Activated T-helper 9 cell treated with anti-CD3 and anti-CD28 coated beads, Interleukin-2, amount 50 U/mL, for 16 hours (primary cell): ENCODE results near the gene SIK2.

ENCODE experiments used
- DNase-seq: peaks from one replicate; pipeline ENCODE4 v3.0.0-alpha.2; 2020; ENCODE audit warnings: low read depth

Gene SIK2

DNA sequence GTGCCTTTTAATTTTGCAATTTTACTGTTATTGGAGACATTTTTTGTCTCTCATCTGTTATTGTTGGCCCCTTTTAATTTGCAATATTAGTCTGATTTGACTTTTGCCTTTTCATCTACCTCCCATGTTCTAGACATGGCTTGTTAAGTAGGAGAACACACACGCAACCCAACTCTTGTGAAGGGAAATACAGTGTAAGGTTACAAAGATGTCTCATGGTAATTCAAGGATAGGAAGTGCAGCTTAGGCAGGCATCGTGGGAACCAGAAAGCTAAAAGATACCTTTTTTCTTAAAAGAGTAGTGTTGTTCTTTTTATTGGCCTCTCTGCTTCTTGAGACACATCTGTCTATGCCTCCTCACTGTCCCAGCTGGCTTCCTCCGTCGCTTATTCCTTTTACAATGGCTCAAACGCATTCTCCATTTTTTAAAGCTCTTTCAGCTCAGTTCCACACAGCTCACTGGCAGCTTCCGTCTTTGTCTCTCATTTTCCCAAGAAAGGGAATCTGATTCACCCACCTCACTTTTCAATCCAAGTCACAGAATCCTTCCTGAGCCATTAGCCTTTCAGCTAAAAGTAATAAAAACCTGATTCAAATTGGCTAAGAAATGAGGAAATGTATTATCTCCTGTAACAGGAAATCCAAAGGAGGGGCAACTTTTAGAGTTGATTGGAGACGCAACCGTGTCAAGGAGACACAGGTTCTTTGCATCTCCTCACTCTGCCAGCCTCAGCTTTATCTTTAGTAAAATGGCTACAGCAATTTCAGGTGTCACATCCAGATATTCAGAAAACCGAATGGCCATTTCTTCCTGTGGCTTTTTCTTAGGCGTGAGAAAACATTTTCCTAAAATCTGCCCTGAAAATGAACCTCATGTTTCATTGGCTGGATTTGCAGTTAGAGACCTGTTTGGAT lies 57.2 kb downstream of the SIK2 start:
- no peak for DNase-seq

- no peak for DNase-seq
These were observed 58.6 kb downstream of the SIK2 start for GRCh38 chr11:111660822-111661221.

GRCh38 chr11:111663820-111664219 lies 61.6 kb downstream of the SIK2 start:
- no peak for DNase-seq

GRCh38 chr11:111665777-111666176 lies 63.5 kb downstream of the SIK2 start:
- DNase-seq, result no peak

DNA sequence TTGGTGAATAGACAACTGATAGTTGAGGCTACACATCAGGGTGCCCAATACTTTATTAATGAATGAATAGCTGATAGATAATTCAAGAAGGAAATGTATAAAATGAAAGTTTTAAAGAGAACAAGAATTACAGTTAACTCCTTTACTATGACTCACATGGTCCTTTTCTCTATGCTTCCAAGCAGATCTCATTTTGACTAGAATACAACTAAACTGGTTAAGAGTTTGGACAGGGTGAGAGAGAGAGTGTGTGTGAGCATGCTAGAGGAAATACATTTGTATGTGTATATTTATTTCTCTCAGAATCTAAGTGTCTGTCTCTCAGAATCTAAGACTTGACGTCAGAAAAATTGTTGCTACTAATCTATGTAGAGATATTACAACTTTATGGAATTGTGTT lies 66.7 kb downstream of the SIK2 start:
- no peak for DNase-seq

DNA sequence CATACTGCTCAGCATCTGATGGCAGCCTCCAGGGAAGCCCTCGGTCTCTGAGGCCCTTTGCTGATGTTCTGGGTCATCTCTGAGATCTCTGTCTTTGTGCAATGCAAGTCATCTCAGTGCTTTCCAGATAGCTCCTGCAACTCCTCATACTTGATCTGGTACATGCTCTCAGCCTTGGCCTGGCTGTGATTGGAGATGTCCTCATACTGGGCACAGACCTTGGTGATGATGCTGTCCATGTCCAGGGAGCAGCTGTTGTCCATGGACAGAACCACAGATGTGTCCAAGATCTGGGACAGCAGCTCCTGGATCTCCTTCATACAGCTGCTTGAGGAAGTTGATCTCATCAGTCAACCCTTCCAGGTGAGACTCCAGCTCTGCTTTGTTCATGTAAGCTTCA lies 69.1 kb downstream of the SIK2 start:
- no peak for DNase-seq

DNA sequence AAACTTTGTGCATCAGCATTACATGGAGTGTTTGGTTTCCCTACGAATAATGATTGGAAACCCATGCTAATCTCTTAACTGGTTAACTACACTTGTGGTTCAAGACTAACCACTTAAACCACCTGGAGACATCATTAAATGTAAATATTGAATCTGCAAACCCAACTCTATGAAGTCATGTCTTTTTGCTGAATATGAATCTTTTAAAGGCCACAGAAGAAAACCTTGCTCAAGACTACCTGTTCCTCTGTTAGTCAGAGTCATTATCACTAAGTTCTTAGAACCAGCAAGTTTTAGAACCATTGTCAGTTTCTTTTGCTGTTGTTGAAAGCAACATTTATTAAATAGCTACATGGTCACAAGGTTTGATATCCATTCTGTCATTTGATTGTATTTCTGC lies 70.7 kb downstream of the SIK2 start:
- DNase-seq, result no peak

DNA sequence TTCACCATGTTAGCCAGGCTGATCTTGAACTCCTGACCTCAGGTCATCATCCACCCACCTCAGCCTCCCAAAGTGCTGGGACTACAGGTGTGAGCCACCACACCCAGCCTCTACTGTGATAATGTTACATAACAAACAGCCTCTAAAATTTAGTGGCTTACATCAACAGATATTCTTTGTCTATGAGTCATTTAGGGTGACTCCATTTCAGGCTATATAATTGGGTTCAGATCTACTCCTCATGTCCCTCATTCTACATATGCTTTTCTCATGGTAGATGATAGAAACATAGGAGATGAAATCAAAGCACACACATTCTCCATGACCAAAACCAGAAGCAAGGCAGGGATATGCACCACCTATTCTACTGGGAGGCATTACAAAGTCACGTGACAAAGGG lies 72.7 kb downstream of the SIK2 start:
- DNase-seq, result no peak

DNA sequence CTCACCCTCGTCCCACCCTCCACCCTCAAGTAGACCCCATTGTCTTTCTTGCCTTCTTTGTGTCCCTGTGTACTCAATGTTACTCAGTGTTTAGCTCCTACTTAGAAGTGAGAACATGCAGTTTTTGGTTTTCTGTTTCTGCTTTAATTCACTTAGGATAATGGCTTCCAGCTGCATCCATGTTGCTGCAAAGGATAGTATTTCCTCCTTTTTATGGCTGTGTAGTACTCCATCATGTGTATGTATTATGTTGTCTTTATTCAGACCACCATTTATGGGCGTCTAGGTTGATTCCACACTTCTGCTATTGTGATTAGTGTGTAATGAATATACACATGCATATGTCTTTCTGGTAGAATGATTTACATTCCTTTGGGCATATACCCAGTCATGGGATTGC lies 73.6 kb downstream of the SIK2 start:
- no peak for DNase-seq

DNA sequence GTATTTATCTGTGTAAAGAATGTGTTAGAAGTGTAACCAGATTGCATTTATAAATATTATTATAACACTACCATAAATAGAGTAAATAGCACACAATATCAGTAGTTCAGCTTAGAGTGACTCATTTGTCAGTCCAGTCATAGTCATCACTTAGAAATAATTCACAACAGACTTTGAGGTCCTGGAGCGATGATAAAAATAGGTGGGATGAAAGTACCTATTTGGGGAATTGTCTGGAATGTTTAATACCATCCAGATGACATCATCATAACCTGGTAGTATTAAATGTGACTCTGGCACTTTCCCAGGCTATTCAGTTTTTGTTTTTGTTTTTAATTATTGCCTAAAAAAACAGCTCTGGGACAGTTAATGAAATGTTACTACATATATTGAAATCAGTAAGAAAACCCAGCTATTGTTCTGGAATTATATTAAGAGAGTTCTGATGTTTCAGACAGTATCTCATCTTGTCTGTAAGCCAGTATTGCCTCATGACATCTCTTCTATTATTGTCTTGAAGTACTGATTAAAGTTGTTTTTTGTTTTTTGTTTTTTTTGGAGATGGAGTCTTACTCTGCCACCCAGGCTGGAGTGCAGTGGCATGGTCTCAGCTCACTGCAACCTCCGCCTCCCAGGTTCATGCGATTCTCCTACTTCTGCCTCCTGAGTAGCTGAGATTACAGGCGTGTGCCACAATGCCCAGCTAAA lies 74.8 kb downstream of the SIK2 start:
- no peak for DNase-seq

GRCh38 chr11:111680486-111681175 lies 78.4 kb downstream of the SIK2 start:
- DNase-seq, result no peak

DNA sequence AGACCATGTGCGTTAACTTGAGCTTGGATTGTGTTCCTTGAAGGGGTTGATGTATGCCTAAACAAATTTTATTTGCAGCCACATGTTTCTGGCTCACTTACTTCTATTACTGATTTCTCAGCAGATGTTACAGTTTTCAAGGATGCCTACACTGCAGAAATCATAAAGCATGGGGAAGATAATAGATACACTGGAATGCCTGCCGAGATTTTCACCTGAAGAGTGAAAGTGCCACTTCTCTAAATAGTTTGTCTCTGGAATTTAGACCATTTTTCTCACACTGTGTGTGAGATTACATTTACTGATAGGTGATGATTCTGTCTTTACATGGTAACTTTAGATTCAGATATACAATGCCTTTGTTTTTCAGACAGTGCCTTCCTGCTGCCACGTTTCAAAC lies 81.6 kb downstream of the SIK2 start:
- DNase-seq, result no peak

DNA sequence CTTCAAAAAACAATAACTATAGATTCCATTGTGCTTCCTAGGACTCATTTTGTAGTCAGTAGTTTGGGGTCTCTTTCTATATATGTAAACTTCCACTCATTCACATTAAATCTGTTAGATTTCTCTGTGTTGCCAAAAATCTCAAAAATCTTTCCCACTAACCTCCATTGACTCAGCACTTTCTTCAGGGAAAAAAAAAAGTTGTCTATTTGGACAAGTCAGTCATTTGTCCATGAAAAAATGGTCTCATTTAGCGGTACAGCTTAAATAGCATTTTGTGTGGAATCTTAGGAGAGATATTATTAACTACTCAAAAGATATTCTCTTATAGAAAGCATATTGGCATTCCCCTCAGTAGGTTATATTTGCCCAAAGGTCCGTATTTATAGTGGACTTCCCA lies 82.0 kb downstream of the SIK2 start:
- no peak for DNase-seq

GRCh38 chr11:111688013-111688412 lies 85.8 kb downstream of the SIK2 start:
- no peak for DNase-seq

GRCh38 chr11:111691176-111691575 lies 88.9 kb downstream of the SIK2 start:
- no peak for DNase-seq

GRCh38 chr11:111691741-111692140 lies 89.5 kb downstream of the SIK2 start:
- no peak for DNase-seq

DNA sequence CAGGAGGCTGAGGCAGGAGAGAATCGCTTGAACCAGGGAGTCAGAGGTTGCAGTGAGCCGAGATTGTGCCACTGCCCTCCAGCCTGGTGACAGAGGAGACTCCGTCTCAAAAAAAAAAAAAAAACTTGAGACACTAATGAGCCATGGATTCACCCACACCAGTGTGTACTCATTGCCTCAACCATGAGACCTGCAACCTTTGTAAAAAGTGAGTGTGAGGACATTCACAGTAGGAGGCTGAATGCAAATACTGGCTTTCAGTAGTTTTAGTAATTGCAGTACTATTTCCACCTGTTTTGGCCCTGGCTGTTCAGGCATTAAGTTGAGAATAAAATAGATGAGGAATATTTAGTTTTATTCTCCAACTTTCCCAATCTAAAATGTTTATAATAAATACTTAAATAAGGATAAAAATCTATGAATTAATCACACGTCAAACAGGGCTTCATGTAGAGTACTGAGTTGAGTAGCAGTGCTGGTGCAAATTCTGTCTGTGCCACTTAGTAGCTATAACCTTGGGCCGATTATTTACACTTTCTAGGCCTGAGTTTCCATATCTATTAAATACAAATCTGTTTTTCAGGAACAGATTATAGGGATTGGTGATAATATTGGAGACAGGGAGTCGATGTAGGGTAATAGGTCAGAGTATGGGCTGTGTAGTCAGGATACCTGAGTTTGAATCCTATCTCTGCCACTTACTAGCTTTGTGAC lies 91.1 kb downstream of the SIK2 start:
- no peak for DNase-seq

DNA sequence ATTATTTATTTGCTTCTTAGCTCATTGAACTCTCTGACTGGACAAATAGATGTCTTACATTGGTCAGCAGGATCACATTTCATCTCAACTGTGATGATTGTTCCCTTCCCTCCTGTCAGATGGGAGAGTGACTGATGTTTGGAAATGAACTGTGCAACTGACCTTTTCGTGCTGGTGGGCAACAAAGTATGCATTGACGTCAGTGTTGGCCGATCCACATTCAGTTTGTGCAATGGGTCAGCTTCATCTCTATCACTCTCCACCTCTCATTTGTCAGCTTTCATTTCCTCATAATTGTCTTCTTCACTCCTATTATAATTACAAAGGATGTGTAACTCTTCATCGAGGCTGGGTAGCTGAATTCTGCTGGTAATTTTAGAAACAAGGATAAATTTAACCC lies 92.6 kb downstream of the SIK2 start:
- DNase-seq, result no peak

GRCh38 chr11:111696556-111696955 lies 94.3 kb downstream of the SIK2 start:
- no peak for DNase-seq

- no peak for DNase-seq
These were observed 95.7 kb downstream of the SIK2 start for GRCh38 chr11:111697933-111698371.

- no peak for DNase-seq
These were observed 96.8 kb downstream of the SIK2 start for GRCh38 chr11:111698852-111699559.
